GM19035 (cell line): ENCODE data around the gene LTB4R.
"Not testable (repeated sequence)": the region's sequence is repeated elsewhere in the genome, so short reads cannot be mapped to it uniquely, and the experiment has no call there.

Source experiments
- ATAC-seq: cut with Tn5 transposase; IDR thresholded peaks from one replicate; pipeline ENCODE4 v1.9.1; 2021; ENCODE audit not compliant: unreplicated experiment

LTB4R gene

DNA sequence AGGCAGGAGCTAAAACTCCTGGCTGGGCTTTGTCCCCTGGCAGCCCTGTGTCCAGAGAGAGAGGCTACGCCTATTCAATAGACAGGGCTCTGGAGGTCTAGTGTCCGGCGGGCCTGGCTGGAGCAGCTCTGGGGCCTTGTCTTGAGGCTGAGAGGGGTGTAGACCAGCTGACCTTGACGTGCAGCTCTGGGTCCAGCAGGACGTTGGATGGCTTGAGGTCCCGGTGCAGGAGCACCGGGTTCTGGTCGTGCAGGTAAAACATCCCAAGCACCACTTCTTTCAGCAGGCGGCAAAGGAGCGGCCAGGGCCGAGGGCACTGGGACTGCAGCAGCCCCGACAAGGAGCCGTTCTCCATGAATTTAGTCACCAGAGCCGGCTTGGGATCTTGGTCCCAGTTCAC is 27.5 kb downstream of the LTB4R start:
- no peak for ATAC-seq

DNA sequence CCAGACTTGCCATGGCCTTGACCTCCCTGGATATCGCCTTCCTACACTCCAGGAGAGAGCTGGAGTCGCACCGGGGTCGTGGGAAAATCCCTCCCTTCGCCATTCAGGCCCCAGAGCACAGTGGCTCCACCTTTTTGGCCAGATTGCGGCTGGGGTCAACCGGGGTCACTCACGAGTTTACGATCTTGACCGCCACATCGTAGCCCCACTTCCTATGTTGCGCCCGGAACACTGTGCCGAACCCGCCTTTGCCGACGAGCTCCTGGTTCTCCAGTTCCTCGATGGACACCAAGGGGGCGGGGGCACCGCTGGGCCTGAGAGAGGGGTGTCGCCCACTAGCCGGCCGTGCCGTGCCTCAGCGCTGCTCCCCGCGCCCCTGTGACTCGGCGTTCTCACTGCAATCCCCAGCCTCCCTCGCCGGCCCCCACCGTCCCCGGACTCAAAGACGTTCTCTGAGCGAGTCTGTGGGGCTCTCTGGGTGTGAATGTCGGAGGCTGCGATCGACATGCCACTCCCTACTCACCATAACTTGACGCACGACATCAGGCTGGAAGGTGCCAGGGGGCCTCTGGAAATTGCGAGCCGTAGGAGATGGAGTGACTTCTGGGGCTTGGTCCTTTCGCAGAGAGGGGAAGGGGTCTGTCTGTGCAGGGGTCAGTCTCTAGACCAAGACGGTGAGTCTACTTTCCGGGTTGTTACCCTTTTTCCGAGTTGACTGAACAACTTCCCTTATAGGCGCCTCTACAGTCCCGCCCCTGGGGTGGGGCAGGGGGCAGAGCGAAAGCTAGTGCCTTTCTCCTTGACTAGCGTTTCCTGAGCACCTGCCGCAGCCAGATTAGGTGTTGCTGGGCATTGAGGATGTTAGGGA is 28.2 kb downstream of the LTB4R start, which contains the start of gene RIPK3:
Gene RIPK3 (minus strand): TSS at position 708 of the 868 bp plus-strand sequence. CDS start 165 bp downstream, at position 543.
- ATAC-seq, result peak; percentile 90

DNA sequence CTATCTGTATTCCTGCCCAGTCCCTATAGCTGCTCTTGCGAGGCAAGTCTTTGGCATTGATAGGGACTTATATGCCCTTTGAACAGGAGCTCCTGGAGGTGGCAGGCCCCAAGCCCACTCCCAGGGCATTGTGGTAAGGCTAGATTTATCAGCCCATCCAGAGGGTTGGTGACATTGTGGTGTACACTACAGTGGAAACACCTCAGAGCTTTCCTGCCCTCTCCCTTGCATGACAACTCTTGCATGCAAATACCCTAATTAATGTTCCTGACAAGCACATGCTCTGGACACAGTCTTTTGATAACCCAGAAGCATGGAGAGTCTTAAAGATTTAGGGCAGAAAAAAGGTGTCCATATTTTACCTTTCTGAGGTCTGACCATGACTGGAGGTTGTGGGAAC is 29.3 kb downstream of the LTB4R start:
- no peak for ATAC-seq

DNA sequence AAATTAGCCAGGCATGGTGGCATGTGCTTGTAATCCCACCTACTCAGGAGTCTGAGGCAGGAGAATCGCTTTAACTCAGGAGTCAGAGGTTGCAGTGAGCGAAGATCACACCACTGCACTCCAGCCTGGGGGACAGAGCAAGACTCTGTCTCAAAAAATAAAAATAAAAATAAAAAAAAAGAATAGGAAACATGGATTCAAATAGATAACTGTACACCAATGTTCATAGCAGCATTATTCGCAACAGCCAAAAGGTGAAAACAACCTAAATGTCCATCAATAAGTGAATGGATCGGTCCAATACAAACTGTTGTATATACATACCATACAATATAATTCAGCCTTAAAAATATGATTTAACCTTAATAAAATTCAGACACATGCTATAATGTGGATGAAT is 31.6 kb downstream of the LTB4R start:
- ATAC-seq, result no peak

DNA sequence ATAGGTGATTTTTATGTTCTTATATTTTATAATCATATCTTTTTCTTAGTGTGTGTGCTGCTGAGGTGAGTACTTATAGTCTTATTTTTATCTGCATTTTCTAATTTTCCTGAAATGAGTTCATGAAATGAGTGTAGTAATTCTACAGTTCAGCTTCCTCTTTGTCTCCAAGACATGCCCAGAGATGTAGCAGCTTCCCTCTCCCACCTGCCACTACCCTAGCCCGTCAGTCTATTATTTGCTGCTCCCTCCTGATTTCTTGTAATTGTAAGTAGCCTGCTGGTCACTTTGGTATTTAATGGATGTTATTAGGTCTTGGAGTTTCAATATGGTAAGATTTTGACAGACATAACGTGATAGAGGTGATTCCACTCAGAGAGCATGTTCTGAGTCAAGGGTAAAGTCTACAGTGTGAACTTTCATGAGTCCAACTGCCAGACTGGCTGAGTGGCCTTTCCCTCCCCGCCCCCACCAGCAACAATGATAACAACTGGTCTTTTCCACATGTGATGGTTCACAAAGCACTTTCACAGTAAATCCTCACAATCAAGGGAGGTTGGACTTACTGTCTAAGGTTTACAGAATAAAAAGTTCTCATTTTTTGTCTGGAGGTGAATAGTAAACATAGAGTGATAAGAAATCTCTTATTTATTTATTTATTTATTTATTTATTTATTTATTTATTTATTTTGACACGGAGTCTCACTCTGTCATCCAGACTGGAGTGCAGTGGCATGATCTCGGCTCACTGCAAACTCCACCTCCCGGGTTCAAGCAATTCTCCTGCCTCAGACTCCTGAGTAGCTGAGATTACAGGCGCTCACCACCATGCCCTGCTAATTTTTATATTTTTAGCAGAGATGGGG is 32.7 kb downstream of the LTB4R start:
- no peak for ATAC-seq

DNA sequence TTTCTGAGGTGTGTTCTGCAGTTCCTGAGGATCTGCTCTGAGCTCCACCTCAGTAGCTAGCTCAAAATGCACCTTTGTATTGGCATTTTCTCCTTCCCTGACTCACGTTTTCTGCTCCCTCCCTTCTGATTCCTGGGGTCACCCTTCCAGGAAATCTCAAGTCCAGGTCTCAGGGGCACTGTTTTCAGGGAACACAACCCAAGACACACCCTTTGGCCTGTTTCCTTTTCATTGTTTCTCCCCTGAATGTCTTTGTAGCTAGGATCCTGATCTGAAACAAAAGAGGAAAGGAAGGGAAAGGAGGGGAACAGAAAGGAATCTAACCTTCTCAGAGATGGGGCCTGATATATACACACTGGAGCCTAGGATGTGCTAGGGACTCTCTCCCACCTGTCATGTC is 35.8 kb downstream of the LTB4R start:
- ATAC-seq, result no peak

DNA sequence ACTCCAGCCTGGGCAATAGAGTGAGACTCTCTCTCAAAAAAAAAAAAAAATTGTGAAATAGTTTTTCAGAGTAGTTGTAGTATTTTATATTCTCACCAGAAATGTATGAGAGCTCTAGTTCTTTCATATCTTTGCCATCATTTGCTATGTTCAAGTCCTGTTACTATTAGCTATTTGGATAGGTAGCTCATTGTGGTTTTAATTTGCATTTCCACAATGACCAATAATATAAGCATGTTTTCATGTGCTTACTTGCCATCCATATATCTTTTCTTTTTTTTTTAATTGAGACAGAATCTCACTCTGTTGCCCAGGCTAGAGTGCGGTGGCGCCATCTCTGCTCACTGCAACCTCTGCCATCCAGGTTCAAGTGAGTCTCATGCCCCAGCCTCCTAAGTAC is 36.9 kb downstream of the LTB4R start:
- no peak for ATAC-seq

DNA sequence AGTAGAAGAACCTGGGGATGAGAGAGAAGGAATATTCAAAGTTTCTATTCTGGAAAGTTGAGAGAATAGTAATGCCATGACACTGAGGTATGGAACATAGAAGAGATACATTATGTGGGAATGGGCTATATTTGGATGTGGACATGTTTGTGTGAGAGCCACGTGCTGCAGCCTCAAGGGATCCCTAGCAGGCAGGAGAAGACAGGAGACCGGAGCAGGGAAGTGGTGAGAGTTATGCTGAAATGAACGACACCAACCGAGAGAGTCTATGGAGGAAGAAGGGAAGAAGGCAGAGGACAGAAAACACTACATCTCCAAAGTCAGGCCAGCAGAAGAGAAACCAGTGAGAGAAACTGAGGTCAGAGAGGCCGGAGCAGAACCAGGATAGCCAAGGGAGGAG is 38.4 kb downstream of the LTB4R start:
- ATAC-seq, result no peak

DNA sequence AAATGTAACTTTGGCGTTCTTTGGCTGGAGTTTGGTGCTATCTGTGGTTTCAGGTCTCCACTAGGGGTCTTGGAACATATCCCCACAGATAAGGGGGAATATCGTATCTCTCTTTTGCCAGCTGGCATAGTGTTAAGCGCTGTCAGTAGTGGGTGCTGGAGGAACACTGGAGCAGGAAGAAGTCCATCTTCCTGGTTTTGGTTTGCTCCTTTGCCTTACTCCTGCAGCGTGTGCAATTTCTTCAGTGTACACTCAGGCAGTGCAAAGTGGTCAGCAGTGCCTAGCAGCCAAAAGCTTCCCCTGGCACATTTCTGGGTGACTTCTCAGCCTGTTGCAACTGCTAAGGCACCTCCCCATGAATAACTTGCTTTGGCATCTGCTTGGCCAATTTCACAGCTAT is 40.2 kb downstream of the LTB4R start:
- no peak for ATAC-seq

DNA sequence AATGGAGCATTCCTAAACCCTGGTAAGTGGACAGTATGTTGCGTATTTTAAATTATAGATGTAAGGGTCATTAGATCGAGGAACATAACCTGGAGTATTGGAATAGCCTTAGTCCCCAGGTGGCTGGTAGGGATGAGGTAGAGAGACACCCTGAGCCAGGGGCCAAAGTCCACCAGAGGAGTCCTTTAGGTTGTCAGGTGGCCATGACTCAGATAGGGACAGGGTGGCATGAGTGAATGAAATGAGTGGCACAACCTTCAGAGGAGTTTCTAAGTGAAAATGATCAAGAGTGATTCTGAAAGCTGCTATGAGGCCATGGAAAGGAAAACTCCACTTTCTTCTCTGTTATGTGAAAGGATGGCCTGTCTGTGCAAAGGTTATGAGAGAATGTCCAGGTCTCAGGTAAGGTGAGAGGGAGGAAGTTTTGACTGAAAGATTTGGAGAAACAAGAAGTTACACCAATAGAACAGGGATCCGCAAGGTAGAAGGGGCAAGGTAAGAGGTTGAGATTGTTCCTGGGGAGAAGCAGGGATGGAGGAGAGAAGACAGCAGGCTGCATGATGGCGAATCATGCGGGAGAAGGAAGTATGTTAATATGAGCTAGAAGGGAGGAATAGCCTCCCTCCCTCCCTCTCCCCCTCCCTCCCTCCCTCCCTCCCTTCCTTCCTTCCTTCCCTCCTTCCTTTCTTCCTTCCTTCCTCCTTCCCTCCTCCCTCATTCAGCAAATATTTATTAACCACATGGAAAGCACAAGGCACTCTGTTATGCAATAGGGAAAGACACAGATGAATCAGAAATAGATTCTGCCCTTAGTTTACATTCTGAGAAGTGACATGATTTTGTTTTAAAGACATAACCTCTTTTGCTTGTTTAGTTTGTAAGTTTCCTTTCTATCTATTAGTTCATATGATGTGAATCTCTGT is 42.5 kb downstream of the LTB4R start:
- no peak for ATAC-seq

DNA sequence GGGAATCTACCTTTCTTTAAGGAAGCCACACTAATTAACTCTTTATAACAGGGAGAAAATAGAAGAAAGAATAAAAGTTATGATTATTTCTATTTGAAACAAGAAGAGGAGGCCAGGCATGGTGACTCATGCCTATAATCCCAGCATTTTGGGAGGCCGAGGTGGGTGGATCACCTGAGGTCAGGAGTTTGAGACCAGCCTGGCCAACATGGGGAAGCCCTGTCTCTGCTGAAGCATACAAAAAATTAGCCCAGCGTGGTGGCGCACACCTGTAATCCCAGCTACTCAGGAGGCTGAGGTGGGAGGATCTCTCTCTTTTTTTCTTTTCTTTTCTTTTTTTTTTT is 43.2 kb downstream of the LTB4R start:
- ATAC-seq, result not testable (repeated sequence)

DNA sequence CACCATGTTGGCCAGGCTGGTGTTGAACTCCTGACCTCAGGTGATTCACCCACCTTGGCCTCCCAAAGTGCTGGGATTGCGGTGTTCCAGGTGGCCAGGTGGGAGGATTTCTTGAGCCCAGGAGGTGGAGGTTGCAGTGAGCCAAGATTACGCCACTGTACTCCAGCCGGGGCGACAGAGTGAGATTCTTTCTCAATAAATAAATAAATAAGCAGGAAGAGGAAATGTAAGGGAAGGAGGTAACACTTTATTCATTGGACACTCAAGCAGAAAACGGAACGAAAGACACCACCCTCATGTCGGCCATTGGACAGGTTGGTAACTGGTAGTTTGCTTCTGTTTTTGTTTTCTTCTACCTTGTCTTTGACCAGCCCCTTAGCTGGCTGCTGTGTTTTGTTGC is 43.7 kb downstream of the LTB4R start:
- no peak for ATAC-seq

DNA sequence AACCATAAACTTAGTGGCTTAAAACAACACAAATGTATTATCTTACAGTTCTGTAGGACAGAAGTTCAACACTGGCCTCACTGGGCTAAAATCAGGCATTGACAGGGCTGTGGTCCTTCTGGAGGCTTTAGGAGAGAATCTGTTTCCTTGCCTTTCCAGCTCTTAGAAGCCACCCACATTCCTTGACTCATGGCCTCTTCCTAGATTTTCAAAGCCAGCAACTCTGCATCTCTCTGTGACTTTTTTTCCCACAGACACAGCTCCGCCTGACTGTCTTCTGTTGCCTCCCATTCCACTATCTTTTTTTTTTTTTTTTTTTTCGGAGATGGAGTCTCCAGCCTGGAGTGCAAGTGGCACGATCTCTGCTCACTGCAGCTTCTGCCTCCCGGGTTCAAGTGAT is 44.9 kb downstream of the LTB4R start:
- ATAC-seq, result no peak

DNA sequence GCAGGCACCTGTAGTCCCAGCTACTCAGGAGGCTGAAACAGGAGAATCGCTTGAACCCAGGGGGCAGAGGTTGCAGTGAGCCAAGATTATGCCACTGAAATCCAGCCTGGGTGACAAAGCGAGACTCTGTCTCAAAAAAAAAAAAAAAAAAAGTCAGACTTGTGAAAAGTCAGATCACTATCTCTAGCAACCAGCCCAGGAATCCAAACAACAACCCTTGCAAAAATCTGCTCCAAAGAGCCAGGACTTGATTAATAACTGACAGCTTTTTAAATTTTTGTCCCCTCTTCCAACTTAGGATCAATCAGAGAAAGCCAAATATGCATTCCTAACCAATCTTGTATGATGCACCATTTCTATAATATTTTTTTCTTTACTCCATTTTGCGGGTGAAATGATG is 49.0 kb downstream of the LTB4R start:
- ATAC-seq, result no peak

DNA sequence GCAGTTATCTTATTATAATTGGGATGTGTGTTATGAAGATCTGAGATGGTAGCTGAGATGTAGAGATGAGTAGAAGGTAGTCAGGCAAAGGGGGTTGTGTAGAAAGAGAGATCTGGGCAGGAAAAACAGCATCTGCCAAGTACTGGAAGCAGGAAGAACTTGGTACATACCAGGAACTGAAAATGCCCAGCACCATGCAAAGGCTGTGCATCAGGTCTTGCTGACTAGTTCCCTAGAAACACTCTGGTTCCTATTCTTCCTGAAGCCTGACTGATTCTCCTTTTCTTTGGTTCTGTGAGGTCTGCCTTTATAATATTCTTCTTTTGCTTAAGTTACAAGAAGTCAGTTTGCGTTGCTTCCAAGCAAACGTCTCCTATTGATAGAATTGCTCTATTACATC is 50.0 kb downstream of the LTB4R start:
- ATAC-seq, result no peak

DNA sequence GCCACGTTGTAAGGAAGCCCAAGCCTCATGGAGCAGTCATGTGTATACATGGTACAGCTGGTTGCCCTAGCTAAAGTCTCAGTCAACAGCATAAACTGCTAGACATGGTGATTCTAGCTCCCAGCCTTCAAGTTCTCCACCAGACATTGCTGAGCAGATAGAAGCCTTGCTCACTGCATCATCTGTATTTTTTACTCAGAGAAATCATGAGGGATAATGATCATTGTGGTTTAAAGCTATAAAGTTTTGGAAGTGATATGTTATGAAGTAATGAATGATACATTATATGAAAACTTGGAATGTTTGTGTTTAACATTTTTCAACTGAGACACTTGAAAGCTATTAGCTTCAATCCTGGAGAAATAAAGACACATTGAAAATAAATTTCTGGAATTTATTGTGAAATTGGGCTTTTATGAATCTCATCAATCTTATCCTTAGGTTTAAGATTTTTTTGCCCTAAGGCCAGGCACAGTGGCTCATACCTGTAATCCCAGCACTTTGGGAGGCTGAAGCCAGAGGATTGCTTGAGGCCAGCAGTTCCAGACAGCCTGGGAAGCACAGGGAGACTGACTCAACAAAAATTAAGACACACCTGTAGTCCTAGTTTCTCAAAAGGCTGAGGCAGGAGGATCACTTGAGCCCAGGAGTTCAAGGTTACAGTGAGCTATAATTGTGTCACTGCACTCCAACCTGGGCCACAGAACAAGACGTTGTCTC is 51.1 kb downstream of the LTB4R start:
- ATAC-seq, result no peak

DNA sequence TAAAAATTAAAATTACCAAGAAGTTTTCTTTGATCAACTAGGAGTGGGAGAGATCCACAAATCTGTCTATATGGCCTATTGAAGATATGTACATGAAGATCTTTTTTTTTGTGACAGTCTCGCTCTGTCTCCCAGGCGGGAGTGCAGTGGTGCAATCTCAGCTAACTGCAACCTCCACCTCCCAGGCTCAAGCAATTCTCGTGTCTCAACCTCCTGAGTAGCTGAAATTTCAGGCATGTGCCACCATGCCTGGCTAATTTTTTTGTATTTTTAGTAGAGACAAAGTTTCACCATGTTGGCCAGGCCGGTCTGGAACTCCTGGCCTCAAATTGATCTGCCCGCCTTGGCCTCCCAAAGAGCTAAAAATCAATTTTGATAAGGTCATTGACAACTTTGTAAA is 52.1 kb downstream of the LTB4R start:
- ATAC-seq, result no peak

DNA sequence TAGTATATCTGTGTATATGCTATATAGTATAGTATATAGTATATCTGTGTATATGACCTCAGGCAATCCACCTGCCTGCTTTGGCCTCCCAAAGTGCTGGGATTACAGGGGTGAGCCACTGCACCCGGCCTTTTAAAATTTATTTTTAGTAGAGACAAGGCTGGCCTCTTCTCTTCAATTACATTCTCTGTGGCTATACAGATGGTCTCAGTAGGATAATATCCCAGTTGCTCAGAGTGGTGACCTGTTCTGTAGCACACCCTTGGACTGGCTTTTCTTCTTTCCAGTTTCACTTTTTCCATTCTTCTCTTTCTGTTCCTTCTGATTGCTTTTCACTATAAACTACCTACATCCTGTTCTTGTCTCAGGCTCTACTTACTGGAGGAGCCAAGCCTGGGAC is 53.5 kb downstream of the LTB4R start:
- no peak for ATAC-seq

DNA sequence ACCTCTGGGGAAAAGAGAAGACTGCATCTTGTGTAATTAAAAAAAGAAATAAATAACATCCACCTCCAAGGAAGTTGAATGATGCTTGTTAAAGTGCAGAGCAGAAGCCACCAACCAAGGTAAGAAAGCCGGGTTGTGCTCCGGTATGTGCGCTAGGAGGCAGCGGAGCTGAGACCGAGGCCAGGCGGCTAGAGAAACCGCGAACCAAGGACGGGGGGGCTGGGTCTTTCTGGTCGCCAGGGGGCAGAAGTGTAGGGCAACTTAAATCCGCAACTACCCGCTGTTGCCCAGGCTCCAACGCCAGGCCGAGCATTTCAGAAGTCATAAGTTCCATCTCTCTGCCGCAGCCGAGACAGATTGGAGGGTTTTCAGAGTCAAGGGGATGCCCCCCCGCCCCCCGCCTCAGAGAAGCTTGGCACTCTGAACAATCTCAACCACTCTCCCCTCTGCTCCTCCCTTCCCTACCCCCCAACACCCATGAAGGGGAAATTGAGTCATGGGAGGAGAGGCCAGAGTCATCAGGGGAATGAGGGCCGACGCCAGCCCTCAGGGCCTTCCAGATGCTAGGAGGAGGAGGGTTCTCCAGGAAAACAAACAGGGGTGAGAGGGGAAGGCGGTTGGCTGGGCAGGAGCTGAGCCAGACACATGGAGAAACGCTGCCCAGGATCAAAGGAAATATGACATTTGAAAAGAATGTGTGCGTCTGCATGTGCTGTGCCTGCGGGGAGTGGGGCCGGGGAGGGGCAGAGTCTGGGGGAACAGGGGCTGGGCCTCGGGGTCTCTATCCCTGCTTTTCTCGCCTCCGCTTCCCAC is 54.5 kb downstream of the LTB4R start:
- ATAC-seq, result peak; percentile 46

DNA sequence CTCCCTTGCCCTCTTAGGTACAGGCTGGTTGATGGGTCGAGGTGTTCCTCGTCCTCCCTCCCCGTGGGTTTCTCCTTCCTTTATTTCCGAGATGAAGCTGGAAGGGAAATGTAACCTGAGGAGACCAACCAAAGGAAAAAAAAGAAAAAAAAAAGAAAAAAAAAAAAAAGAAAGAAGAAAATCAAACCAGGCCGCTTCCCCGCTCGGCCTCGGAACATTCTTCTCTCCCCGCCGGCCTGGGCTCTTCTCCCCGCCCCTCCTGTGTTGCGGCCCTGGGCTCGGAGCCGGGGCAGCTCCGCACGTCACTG is 55.1 kb downstream of the LTB4R start:
- no peak for ATAC-seq
